GM19455 (cell line): ENCODE results near the gene RTN1.

ENCODE experiments used
- ATAC-seq: cut with Tn5 transposase; IDR thresholded peaks from one replicate; pipeline ENCODE4 v1.9.1; 2021; ENCODE audit not compliant: unreplicated experiment

RTN1 gene

DNA sequence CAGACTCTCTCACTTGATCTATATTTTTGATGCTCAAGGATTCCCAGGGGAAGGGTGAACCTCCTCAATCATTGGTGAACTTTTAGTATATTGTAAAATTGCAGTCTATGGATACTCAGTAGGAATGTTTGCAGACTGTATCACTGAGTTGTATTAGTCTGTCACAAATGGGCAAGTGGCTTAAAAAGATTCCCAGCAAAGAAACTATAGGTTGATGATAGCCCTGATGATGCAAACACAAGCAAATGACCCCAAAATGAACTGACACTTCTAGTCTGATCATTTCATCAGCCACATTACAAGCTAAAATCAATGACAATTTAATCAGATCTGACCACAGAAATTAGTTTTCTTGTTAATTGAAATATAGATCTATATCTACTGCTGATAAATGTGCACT, 59.5 kb downstream of the RTN1 start:
- no peak for ATAC-seq

DNA sequence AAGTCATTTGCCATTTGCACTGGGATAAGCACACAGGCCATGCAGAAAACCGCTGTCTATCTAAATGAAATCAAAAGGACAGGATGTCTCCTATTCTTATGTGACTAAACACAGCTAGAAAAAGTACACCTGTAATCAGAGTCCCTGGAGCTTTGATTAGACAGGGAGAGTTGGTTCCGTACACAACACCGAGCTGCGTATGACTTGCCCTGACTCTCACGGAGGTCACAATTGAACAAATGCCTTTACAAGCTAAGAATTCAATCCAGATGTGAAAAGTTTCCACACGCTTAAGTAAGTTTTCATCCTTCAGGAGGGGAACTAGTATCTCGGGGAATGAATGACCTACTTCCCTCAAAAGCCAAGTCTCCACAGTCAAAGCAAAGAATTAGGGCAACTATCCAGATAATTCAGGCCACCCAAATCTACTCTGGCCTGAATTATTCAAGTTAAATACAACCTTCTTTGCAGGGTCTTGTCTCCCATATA, 67.5 kb downstream of the RTN1 start:
- no peak for ATAC-seq

DNA sequence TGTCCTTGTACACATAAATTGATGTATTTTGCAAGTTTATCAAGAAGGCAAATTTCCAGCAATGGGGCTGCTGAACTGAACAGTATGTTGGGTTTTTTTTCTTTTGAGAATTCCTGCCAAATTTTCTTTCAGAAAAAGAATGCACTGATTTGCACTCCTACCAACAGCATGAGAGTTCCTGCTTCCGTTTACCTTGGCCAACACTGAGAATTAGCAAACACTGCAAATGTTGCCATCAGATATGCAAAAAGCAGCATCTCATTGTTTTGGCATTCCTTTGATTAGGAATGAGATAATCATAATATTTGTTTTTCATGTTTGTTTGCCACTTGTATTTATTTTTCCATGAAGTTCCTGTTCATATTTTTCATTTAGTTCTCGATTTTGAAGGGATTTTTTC, 82.4 kb downstream of the RTN1 start:
- ATAC-seq = no peak

DNA sequence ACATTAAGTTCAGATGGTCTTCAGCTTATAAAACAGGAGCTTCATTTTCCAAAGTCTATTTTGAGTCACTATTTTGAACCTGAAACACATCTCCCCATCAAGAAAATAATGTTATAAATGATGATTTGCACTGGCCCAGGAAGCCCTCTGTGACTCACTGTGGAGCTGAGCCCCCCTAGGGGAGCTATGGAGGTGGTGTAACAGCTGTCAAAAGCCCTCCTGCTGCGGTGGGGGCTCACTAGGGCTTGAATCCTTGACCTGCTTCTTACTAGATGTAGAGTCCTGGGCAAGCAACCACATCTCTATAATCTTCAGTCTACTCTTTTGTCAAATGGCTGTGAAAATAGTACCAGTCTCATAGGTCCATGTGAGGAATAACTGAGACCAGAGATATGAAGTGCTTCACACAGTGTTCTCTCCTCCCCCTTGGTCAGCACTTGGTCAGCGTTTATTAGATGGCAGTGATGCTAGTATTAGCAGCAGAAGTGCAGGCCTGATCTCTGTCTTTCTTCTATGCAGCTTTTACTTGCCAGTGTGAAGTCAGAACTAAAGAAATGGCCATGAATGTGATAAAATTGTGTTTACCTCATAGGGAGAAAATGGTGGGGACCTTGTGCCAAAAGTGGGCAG, 83.4 kb downstream of the RTN1 start:
- no peak for ATAC-seq

DNA sequence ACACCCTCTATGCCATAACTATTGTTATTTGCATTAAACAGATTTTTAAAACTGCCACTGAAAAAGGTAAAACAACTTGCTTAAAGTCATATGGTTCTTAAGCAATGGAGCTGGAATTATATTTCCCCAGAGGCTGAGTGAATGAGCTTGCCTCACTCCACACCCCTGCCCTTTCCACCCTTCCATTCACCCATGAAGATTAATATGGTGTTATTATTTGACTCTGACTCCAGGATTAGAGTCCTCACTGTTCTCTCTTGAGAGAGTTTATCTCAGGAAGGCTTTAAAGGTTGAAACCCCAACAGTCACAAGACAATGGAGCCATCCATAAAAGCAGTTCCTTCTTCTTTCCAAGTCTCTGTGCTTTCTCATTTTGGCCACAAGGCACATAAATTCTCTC, 84.9 kb downstream of the RTN1 start:
- ATAC-seq = no peak

DNA sequence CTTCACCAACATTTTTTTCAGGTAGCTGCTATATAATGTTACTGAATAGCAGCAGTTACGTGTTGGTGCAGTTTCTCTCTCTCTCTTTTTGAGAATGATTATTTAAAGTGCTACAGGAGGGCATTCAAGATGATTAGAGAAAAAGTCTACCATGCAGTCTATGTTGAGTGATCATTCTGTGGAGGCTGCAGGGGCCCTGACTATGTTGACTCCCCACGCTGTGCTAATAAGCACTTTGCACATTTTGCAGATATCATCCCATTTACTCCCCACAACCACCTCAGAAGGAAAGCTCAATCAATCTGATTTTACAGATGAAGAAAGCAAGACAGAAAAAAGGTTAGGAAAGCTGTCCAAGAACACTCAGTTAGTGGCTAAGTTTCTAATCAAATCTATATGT, 87.8 kb downstream of the RTN1 start:
- ATAC-seq = no peak

DNA sequence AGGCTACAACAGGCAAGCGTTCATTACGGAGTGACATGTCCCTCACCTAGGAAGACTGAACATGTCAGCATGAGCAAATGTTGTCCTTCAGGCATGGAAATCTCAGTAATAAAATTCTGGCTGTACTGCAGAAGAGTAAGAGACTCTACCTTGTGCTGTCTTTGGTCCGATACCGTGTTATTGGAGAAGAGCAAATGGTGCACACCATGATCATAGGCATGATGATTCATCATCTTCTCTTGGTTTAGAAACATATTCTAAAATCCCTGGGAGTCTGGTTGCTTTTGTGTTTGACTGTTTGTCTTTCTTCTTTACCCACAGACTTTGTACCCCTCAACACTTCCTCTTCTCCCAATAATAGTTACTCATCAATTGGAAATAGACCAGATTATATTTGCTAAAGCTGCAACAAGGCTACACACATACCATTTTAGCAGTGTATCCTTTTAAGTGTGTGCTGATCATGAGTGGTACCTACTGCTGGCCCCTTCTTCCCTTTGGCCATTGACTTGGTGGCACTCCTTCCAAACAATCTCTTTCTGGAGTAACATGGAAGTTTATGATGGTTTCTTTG, 93.5 kb downstream of the RTN1 start:
- no peak for ATAC-seq

DNA sequence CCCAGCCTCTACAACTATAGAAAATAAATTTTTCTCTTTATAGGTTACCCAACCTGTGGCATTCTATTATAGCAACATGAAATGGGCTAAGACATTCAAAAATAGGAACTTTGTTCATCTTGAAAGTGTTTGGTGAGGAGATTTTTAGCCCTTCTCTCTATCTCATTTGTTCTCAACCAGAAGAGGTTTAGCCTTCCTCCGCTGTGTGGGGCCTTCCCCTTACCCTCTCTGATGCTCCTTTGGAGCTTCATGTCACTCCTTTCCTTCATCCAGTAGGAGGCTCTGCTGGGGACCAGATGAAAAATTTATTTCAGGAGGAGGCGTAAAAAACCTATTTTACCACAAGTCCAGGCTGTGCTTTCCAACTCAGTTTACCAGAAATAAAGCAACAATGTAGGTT, 94.1 kb downstream of the RTN1 start:
- ATAC-seq = no peak

DNA sequence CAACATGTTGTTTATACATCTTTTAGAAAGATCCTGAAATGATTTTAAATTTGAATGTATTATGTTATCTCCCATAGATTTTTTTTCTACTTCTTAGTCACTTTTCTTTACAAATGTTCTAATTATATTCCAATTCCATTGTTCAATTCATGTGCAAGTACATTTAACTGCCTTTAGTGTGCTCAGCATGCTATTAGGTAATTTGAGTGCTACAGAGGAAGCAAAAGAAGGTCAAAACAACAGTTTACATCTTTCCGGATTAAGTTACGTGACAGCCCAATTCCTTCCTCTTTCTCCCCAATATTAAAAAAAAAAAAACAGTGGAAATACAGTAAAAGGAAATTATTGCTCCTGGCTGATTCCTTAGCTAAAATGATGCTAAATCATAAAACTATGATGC, 98.3 kb downstream of the RTN1 start:
- ATAC-seq = no peak

DNA sequence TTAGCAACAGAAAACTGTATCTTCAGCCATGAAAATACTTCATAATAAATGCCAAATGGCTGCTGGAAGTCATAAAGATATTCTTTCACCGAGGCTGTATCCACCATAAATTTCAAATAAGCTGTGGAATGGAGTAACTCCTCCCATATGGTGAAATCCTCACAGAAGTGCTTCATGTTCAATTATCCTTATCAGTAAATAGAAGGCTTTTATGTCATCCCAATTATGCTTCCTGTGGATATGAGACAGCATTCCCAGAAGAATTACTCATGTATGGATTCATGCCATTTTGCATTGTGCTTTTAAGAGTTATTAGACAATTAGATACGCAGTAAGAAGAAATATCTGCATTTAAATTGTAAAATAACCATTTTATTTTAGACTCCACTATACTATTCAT, 99.0 kb downstream of the RTN1 start:
- ATAC-seq = no peak

DNA sequence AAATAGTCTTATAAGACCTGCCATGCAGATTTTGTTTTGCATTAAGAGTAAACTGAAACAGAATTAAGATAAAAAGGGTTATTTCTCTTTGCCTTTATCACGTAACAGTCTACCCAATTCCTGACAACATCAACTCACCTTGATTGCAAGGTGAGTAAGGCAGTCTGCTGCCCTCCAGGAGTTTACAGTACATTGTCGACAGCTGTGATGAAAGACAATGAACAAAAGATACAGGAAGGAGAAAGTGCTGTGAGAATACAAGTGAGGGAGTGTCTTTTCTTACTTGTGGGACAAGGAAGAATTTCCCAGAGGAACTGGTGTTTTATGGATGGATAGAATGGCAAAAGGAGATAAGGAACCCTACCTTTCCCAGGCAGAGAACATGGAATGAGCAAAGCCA, 101.0 kb downstream of the RTN1 start:
- ATAC-seq = no peak

DNA sequence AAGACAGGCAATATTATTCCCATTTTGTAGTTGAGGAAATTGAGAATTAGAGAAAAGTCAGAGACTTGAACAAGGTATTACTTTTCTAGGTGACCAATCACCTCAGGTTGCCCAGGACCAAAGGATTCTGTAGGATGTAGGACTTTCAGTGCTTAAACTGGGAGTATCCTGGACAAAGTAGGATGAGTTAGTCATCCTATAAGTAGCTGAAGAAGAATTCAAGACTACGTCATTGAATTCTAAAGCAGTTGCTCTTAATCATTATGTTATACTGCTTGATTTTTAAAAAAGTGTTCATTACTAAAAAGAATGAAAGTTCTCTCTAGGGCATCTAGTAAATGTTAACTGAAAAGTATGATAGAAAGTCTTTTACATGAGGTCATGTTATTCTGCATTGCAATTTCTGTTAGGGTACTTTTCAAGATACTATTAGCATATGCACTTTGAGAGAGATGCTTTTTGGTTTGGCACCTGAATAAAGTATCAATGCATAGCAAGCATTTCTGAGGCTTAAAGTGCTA, 101.7 kb downstream of the RTN1 start:
- no peak for ATAC-seq

DNA sequence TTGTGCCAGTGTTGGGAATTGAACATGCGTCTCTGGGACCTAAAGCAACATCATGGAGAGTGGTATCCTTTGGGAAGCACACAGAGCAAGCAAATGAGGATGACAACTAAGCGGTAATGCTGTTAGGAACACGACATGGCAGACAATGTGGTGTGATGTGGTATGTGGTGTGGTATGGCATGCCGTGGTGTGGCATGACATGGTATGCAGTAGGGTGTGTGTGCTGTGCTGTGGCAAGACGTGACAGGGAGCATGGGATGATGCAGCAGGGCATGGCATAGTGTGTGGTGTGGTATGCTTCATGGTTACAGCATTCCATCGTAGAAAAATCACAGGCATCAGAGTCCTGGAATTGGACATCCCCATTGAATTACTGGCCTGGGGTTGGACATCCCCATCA, 108.7 kb downstream of the RTN1 start:
- ATAC-seq = no peak

DNA sequence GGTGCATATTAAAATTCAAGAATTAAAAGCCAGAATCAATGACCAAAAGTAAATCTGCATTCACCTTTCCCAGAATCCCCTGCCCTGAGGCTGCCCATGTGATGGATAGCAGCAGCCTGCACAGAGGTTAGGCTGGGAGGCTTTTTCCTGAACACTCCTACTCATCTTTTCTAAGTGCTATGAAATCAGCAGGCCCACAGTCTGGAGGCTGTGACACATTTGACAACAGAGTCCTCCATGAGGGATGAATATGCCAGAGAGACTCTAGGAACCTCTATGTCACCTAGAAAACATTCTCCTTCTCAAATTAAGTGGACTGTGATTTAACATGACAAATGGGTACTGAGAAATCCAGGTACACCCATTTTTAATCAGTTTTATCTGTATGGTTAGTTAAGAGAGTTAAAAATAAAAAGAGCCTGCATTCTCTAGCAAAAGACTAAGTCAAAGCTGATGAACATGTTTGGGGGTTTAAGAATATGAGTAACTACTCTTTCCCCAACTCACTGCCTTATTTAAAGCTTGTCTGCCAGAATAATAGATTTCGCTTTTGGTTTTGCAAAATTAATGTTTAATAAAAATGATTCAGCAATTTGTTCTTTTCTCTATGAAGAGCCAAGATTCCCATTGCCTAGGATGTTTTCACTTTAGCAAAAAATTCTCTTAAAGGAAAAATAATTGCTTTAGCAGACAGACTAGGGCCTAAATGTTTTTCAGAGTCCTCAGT, 115.0 kb downstream of the RTN1 start:
- ATAC-seq = no peak

DNA sequence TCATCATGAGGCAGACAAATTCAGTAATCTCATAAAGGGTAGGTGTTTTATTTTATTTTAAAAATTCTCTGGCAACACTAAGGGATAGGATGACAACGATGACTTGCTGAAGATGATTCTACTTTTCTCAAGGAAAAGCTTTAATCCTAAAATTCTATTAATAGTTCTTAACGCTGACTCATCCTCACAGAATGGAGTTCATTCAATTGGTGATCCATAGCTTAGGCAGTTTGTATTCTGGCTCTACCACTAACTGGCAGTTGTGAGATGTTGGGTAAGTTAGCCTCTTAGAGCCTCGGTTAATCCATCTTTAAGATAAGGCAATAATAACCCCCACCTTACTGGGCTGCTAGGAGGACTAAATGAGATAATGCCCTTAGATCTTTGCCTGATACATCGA, 116.3 kb downstream of the RTN1 start:
- ATAC-seq = no peak

DNA sequence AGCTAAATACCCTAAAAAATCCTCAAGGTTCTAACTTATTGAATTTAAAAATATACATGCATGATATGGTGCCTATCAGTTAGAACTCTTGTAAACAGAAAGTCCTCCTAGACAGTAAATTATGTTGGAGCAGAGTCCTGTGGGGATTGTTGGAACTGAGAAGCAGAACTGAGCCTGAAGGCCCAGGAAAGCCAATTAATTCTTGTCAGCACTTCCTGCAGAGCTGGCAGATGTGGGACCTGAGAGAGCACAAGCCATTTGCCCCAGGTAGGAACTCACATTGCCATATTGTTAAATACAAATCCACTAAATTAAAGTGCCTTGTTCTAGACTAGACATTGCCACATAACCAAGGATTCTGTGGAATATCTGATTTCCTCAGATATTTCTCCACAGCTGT, 117.1 kb downstream of the RTN1 start:
- ATAC-seq = no peak

DNA sequence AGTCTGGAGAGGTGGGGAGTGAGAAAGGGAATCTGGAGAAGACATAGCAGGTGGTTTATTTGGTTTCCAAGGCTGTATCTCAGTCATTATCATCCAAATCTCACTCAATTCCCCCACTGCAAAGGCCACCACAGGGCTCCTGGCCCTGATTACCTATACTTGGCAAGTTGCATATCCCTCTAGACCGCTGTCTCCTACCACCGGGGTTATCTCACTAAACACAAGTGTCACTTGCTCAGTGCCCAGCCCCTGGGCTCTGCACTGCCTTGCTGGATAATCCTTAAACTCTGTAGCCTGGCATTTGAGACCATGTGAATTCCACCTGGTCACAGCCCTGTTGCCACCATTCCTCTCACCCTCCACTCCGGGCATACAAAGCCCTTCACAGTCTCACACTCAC, 119.0 kb downstream of the RTN1 start:
- ATAC-seq = no peak

DNA sequence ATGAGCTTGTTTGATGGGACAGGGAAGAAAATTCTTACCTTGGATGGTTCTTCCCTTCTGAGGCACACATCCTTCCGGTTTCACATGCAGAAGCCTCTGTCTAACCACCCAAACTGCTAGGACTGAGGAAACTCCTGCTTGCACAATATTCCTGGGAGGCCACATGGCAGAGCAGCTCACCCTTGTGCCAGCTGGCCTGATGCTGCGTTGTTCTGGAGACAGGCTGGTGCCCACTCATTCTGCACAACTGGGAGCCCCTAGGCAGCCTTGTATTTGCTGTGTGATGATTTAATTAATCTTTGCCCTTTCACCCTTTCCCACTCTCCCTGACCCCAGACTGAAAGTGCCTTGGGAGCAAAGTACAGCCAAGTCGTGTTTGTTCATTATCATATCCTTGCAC, 130.8 kb downstream of the RTN1 start:
- ATAC-seq = no peak

DNA sequence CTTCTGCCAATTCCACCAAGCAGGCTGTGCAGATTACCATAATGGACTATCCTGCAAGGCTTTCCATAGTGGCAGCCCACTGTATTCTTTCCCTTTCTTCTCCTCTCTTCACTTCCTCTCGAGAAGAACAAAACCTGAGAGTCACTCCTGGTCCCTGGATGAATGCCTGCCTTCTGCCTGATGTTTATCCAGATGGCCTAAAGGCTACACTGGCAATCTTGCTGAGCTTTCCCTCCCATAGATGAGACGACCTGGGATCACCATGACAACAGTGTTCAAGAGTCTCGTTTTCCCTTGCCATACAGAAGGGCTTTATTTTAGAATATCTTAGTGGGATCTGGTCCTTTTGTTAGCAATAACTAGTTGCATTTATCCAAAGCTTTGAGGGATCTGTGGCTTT, 142.3 kb downstream of the RTN1 start:
- ATAC-seq = no peak

DNA sequence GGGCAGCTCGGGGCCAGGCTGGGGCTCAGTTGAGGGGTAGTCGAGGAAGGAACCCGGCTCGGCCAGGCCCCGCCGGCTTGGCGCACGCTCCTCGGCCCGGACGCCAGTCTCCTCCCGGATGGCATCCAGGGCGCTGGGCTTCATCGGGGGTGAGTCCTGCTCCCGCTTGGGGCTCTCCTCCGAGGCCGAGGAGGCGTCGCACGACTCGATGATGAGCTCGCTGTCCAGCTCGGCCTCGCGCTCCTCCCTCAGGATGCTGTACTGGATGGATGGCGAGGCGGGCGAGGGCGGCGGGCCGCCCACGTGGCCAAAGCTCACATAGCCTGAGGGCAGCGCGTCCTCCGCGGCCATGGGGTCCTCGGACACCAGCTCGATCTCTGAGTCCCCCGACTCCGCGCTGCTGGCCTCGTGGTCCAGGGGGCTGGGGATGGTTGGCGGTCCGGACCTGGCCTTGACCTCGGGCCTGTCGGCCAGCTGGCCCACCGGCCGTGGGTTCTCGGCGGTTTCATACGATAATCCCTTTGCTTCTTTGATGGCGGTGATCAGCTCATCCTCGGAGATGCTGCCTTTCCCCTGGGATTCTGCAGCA, 143.4 kb downstream of the RTN1 start:
- ATAC-seq = no peak

DNA sequence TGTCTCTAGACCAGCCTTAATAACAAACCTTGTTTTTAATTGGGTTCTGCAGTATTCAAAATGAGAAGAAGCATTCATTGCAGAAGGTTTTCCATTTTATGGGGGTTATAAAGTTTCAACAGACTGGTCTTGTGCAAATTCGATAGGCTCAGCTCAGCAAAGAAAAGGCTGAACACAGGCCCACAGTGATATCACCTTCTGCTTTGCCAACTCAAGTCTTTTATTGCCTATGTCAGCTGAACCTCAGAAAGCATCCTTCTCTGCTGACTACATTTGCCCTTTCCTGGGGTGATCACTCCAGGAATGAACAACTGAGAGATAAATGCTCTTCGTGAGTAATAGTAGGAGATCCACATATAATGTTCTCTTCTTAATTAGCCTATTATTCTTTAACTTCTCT, 159.5 kb downstream of the RTN1 start:
- no peak for ATAC-seq
